Liver (tissue), 3 donors: ENCODE data around the gene TMEM187.

Experiments
- ATF3 ChIP-seq: IDR thresholded peaks from 2 replicates; pipeline ENCODE4 v1.6.1; 2016; ENCODE audit warnings: antibody characterized with exemption
- CTCF ChIP-seq: fragments of 150-350 bp; IDR thresholded peaks from 2 replicates; pipeline ENCODE4 v1.5.1; 2017; ENCODE audit warnings: improper control_type of control experiment, low read depth, low read length; ENCODE audit not compliant: missing input control
- EGR1 ChIP-seq, 2 donors: IDR thresholded peaks; 2 replicates each; pipeline ENCODE4 v1.6.1; 2016 to 2018; ENCODE audit warnings: antibody characterized with exemption in 2 of 2, low read depth in 2 of 2
- GABPA ChIP-seq, 2 donors: IDR thresholded peaks in 1 of 2; conservative IDR thresholded peaks in 1 of 2; 2 replicates each; pipeline ENCODE4 v1.6.1; 2016; ENCODE audit warnings: antibody characterized with exemption in 2 of 2, mild to moderate bottlenecking in 1 of 2, moderate library complexity in 1 of 2
- HNF4A ChIP-seq, 2 donors: conservative IDR thresholded peaks; 2 replicates each; pipeline ENCODE4 v1.6.1; 2016; ENCODE audit warnings: antibody characterized with exemption in 2 of 2, mild to moderate bottlenecking in 2 of 2
- MAX ChIP-seq: IDR thresholded peaks from 2 replicates; pipeline ENCODE4 v1.6.1; 2016; ENCODE audit warnings: antibody characterized with exemption
- NR2F2 ChIP-seq: IDR thresholded peaks from 2 replicates; pipeline ENCODE4 v1.6.1; 2016; ENCODE audit warnings: antibody characterized with exemption
- RAD21 ChIP-seq, 2 donors: IDR thresholded peaks; 2 replicates each; pipeline ENCODE4 v1.6.1; 2016; ENCODE audit warnings: antibody characterized with exemption in 2 of 2, mild to moderate bottlenecking in 2 of 2
- SP1 ChIP-seq: IDR thresholded peaks from 2 replicates; pipeline ENCODE4 v1.6.1; 2018; ENCODE audit warnings: antibody characterized with exemption, mild to moderate bottlenecking
- TAF1 ChIP-seq: conservative IDR thresholded peaks from 2 replicates; pipeline ENCODE4 v1.6.1; 2016; ENCODE audit warnings: antibody characterized with exemption, mild to moderate bottlenecking
- YY1 ChIP-seq: IDR thresholded peaks from 2 replicates; pipeline ENCODE4 v1.6.1; 2016; ENCODE audit warnings: antibody characterized with exemption, mild to moderate bottlenecking
- TF ChIP-seq, protein P1 (sequence below): IDR thresholded peaks from 2 replicates; pipeline ENCODE4 v1.6.1; 2016; ENCODE audit warnings: antibody characterized with exemption
- donor health status: healthy.
- donor health status: healthy.

GRCh38 chrX:153995504-153995903 is 22.9 kb downstream of the TMEM187 start:
- TF ChIP-seq YY1 (no peak), SP1 (no peak), CTCF (no peak), EGR1 (IDR thresholded peaks at IDR 0.05; ENCODE audit: low read depth in 2 of 2) (no peak), NR2F2 (no peak), ATF3 (no peak), HNF4A (conservative IDR thresholded peaks at IDR 0.05) (no peak), RAD21 (IDR thresholded peaks at IDR 0.05) (no peak), GABPA (IDR thresholded peaks at IDR 0.05 in 1 of 2, conservative IDR thresholded peaks at IDR 0.05 in 1 of 2) (no peak), TAF1 (no peak), MAX (no peak)
- TF ChIP-seq, protein P1, sequence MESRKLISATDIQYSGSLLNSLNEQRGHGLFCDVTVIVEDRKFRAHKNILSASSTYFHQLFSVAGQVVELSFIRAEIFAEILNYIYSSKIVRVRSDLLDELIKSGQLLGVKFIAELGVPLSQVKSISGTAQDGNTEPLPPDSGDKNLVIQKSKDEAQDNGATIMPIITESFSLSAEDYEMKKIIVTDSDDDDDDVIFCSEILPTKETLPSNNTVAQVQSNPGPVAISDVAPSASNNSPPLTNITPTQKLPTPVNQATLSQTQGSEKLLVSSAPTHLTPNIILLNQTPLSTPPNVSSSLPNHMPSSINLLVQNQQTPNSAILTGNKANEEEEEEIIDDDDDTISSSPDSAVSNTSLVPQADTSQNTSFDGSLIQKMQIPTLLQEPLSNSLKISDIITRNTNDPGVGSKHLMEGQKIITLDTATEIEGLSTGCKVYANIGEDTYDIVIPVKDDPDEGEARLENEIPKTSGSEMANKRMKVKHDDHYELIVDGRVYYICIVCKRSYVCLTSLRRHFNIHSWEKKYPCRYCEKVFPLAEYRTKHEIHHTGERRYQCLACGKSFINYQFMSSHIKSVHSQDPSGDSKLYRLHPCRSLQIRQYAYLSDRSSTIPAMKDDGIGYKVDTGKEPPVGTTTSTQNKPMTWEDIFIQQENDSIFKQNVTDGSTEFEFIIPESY: no peak
